HepG2 (cell line): Measurements from ENCODE around the gene TVP23C. TPM values are rescaled to one million over a fixed set of nuclear protein-coding genes. Genes with fewer than 3 reads are reported as not detected.
"Not testable (repeated sequence)": the region's sequence is repeated elsewhere in the genome, so short reads cannot be mapped to it uniquely, and the experiment has no call there.

Source experiments
- ATAC-seq: fragments of 200-7000 bp; cut with Tn5 transposase; 3 replicates; pipeline ENCODE4 v1.9.1; 2020; ENCODE audit warnings: mild to moderate bottlenecking, moderate library complexity
- BruUV-seq: library from RNA; stranded (reverse); fragments of 400-500 nt; replicated peaks from 2 replicates; lab custom pipeline; 2021; lab: Mats Ljungman, UMichigan
- CTCF ChIA-PET: fragments of 300-600 bp; formaldehyde crosslinking; extraction: SDS; loops from one replicate; lab custom pipeline; 2021; ENCODE audit warnings: low total read pairs, inconsistent platforms, low intra/inter-chr PET ratio; lab: Yijun Ruan, JAX
- POLR2A ChIA-PET: fragments of 350-600 bp; sonication (Branson Sonifier 250); formaldehyde crosslinking; loops from one replicate; lab custom pipeline; 2020; ENCODE audit warnings: antibody characterized with exemption, inconsistent platforms; lab: Yijun Ruan, JAX
- DNase-seq: peaks from one replicate; pipeline ENCODE4 v3.0.0-alpha.2; 2015; ENCODE audit warnings: low spot score
- FAIRE-seq: peaks from 3 replicates; lab custom pipeline; 2011; peaks lifted over from hg19 to GRCh38; lab: Jason Lieb, UNC
- H2AFZ ChIP-seq: one replicate; pipeline ENCODE4 v1.6.1; 2011; ENCODE audit warnings: low read length, inconsistent platforms
- H3K27ac ChIP-seq: fragments of 300-600 bp; 3 replicates; pipeline ENCODE4 v1.8.0; 2011; ENCODE audit warnings: mixed run types, mild to moderate bottlenecking, mixed read lengths, low read length, inconsistent platforms; ENCODE audit not compliant: insufficient read depth; ENCODE audit errors: extremely low read length
- H3K27me3 ChIP-seq, 2 experiments: fragments of 200-600 bp in 1 of 2; 2 replicates in 1 of 2; 3 replicates in 1 of 2; pipeline versions ENCODE4 v1.6.0 to v1.8.0; 2011; ENCODE audit warnings: low read length in 2 of 2, mild to moderate bottlenecking in 2 of 2, moderate library complexity in 2 of 2, inconsistent platforms in 1 of 2; ENCODE audit not compliant: insufficient read depth in 2 of 2, control insufficient read depth in 1 of 2
- H3K36me3 ChIP-seq, 2 experiments: fragments of 200-600 bp in 1 of 2; replicated peaks in 1 of 2; 2 replicates in 1 of 2; 3 replicates in 1 of 2; pipeline versions ENCODE4 v1.5.1 to v1.8.0; 2011; ENCODE audit warnings: low read length in 2 of 2, inconsistent platforms in 1 of 2; ENCODE audit not compliant: insufficient read depth in 2 of 2, control insufficient read depth in 1 of 2
- H3K4me1 ChIP-seq: 2 replicates; pipeline ENCODE4 v1.5.1; 2012; ENCODE audit warnings: low read length, inconsistent platforms; ENCODE audit not compliant: insufficient read depth
- H3K4me2 ChIP-seq: 2 replicates; pipeline ENCODE4 v1.6.0; 2011; ENCODE audit warnings: low read depth, low read length, inconsistent platforms
- H3K4me3 ChIP-seq, 3 experiments: fragments of 200-600 bp in 1 of 3; sonication (generic), shearing (Covaris generic) in 1 of 3; replicated peaks in 1 of 3; 2 replicates each; pipeline ENCODE4 v1.5.1; 2011 to 2016; ENCODE audit warnings: low read length in 3 of 3, inconsistent platforms in 2 of 3, low read depth in 2 of 3, mild to moderate bottlenecking in 2 of 3, control low read depth in 1 of 3, mixed read lengths in 1 of 3; ENCODE audit not compliant: insufficient read depth in 1 of 3
- H3K79me2 ChIP-seq: one replicate; pipeline ENCODE4 v1.6.1; 2011; ENCODE audit warnings: low read length, inconsistent platforms; ENCODE audit not compliant: insufficient read depth
- H3K9ac ChIP-seq: 2 replicates; pipeline ENCODE4 v1.6.0; 2011; ENCODE audit warnings: mild to moderate bottlenecking, low read depth, low read length, inconsistent platforms; ENCODE audit not compliant: insufficient read depth
- H3K9me3 ChIP-seq: 2 replicates; pipeline ENCODE4 v1.5.1; 2012; ENCODE audit warnings: mild to moderate bottlenecking, low read length
- H4K20me1 ChIP-seq: 2 replicates; pipeline ENCODE4 v1.6.0; 2011; ENCODE audit warnings: inconsistent platforms, mild to moderate bottlenecking, low read length, moderate library complexity; ENCODE audit not compliant: insufficient read depth
- WGBS: methylation state at CpG from one replicate; pipeline ENCODE4 v1.1.6; 2017; ENCODE audit warnings: low lambda C conversion rate; 5-methylcytosine and 5-hydroxymethylcytosine counted together
- in situ Hi-C: cut with HindIII; loops from 2 replicates; pipeline ENCODE4 v1.10.0; 2017; ENCODE audit warnings: low pct_unique_long_range_greater_than_20kb; ENCODE audit not compliant: extremely low pct_ligation_motif_present
- intact Hi-C: fragments of 100-400 bp; cut with micrococcal nuclease; formaldehyde crosslinking; loops from one replicate; pipeline ENCODE4 v1.10.0; 2022; ENCODE audit not compliant: unreplicated experiment
- polyA plus RNA-seq, 8 experiments: library from polyadenylated mRNA; depleted of rRNA in 3 of 8; stranded (reverse) in 7 of 8; unstranded in 1 of 8; fragments of >200 nt; fragmentation: Illumina TruSeq in 4 of 8; extraction: Trizol in 4 of 8; gene quantifications; 2 replicates each; pipeline versions ENCODE4 v1.2.1 to v1.2.3, GENCODE V29; 2011 to 2016; ENCODE audit warnings: low read depth in 4 of 8, missing spikeins in 1 of 8, mixed read lengths in 1 of 8; ENCODE audit not compliant: insufficient read depth in 1 of 8
- total RNA-seq, 5 experiments: library from RNA; depleted of rRNA; stranded (reverse); fragments of >200 nt; fragmentation: Illumina TruSeq; extraction: Trizol; gene quantifications; 2 replicates each; pipeline ENCODE4 v1.2.3, GENCODE V29; 2016; ENCODE audit warnings: low read depth in 1 of 5

TVP23C gene
- total and polyA plus RNA-seq, 2 of the 13 experiments (the other 11 are each of a cell fraction or from before 2014, with no cell fraction given): 10.4 to 28.2 TPM

GRCh38 chr17:15552932-15553331, 10.4 kb downstream of the TVP23C start:
- not testable (repeated sequence) for H3K36me3 ChIP-seq, FAIRE-seq
- WGBS: 83% methylated on average over 1 of the region's 1 CpG

DNA sequence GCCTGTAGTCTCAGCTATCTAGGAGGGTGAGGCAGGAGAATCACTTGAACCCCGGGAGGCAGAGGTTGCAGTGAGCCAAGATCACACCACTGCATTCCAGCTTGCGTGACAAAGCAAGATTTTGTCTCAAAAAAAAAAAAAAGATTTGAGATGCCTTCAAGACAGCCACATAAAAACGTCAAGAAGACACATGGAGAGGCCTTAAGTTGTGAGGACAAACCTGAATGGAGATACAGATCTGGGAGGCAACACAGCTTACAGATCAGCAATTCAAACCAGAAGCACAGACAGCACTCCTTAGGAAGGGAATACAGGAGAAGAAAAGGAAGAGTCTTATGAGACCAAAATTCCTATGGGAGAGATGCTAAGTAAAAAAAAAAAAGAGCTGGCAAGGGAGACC, 13.7 kb downstream of the TVP23C start:
- DNase-seq, H2AFZ ChIP-seq, H3K9me3 ChIP-seq, H3K27ac ChIP-seq, H3K79me2 ChIP-seq, H3K4me3 ChIP-seq, H3K36me3 ChIP-seq, H4K20me1 ChIP-seq, in situ Hi-C loops, BruUV-seq, ATAC-seq, CTCF ChIA-PET, FAIRE-seq, H3K9ac ChIP-seq, H3K4me1 ChIP-seq, POLR2A ChIA-PET, H3K4me2 ChIP-seq, intact Hi-C loops, H3K27me3 ChIP-seq: not testable (repeated sequence)
- 86% methylated on average over 3 of the region's 3 CpGs for WGBS

More at GRCh38 chr17:15552932-15553331, 10.4 kb downstream of the TVP23C start:
- POLR2A ChIA-PET, H3K79me2 ChIP-seq, H3K9me3 ChIP-seq, H3K9ac ChIP-seq, H2AFZ ChIP-seq, H3K4me1 ChIP-seq, H3K27me3 ChIP-seq, CTCF ChIA-PET, H4K20me1 ChIP-seq, H3K4me3 ChIP-seq, H3K27ac ChIP-seq, H3K4me2 ChIP-seq, intact Hi-C loops, DNase-seq, in situ Hi-C loops: not testable (repeated sequence)
- BruUV-seq: TSS peak; percentile 17
- ATAC-seq: peak; percentile 69

DNA sequence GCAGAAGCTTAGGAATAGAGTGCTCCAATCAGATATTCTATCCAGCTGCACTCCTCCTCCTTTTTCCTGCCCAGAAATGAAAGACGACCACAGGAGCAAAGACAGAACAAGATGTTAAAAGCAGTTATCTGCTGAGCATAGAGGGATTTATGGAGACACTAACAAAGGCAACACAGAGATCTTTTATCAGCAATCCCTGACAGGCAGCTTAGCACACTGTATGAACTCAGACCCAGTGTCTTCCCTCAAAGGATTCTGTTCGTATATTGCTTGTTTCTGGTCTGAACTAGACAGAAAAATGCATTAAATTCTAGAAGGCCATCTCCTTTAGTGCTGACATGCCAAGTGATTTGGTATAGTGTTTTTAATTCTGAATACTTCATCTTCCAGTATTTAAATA, 16.7 kb downstream of the TVP23C start:
- H3K9me3 ChIP-seq, in situ Hi-C loops, BruUV-seq, ATAC-seq, POLR2A ChIA-PET, H3K9ac ChIP-seq, DNase-seq, intact Hi-C loops, H3K79me2 ChIP-seq, H2AFZ ChIP-seq, H4K20me1 ChIP-seq, CTCF ChIA-PET, H3K27me3 ChIP-seq, H3K4me1 ChIP-seq, H3K27ac ChIP-seq, H3K4me3 ChIP-seq, H3K4me2 ChIP-seq: not testable (repeated sequence)
- WGBS: 100% methylated on average over 2 of the region's 2 CpGs
- peaks cover 4 to 15% of the 10 kb centered on the region in 2 experiments; a peak in 3 of 5 replicates for H3K36me3 ChIP-seq
- peak; percentile 8 for FAIRE-seq

- H3K27me3 ChIP-seq, H4K20me1 ChIP-seq, DNase-seq, H3K4me3 ChIP-seq, H3K9ac ChIP-seq, H3K4me2 ChIP-seq, intact Hi-C loops, ATAC-seq, H3K4me1 ChIP-seq, H3K79me2 ChIP-seq, BruUV-seq, H2AFZ ChIP-seq, in situ Hi-C loops, POLR2A ChIA-PET, H3K27ac ChIP-seq, FAIRE-seq, CTCF ChIA-PET, H3K9me3 ChIP-seq: not testable (repeated sequence)
- peaks cover 6 to 24% of the 10 kb centered on the region in 2 experiments; a peak in 3 of 5 replicates for H3K36me3 ChIP-seq
- WGBS: 88% methylated on average over 8 of the region's 8 CpGs
Measured at GRCh38 chr17:15540371-15541219, 22.7 kb downstream of the TVP23C start.
